ENCODE data around the gene AQP1.

The AQP1 gene

DNA sequence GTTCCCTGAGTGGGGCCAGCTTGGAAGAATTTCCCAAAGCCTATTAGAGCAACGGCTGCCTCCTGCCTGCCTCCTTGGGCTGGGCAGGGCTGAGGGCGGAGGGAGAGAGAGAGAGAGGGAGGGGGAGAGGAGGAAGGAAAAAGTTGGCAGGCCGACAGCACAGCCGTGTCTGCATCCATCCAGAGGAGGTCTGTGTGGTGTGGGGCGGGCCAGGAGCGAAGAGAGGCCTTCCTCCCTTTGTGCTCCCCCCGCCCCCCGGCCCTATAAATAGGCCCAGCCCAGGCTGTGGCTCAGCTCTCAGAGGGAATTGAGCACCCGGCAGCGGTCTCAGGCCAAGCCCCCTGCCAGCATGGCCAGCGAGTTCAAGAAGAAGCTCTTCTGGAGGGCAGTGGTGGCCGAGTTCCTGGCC, at the start of gene AQP1:
TSS of gene AQP1 (plus strand) at position 293 of the 409 bp plus-strand sequence. CDS start at position 350, 57 bp downstream.
- no peak for DNase-seq (ENCODE audit: low read depth in 3 of 3, low spot score in 1 of 3)

GRCh38 chr7:30862995-30863705, 48.5 kb upstream of the AQP1 start:
- no peak for DNase-seq (ENCODE audit: low read depth in 3 of 3, low spot score in 1 of 3)

DNA sequence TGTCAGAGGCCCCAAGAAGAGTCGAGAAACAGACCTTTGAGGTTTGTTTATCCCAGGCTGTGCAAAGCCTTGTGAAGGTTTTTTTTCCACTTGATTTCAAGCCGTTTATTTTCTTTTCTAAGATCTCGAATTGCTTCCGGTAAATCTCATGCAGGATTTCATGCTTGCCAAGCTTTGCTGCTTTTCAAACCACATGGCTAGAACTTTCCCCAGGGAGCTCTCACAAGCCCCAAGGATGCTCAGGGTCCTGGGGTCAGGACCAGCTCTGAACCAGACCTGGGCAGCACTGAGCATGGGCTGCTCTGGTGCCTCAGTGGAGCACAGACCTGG, 48.0 kb upstream of the AQP1 start:
- DNase-seq (ENCODE audit: low read depth in 3 of 3, low spot score in 1 of 3), result no peak

GRCh38 chr7:30864101-30864500, 47.6 kb upstream of the AQP1 start:
- no peak for DNase-seq (ENCODE audit: low read depth in 3 of 3, low spot score in 1 of 3)

DNA sequence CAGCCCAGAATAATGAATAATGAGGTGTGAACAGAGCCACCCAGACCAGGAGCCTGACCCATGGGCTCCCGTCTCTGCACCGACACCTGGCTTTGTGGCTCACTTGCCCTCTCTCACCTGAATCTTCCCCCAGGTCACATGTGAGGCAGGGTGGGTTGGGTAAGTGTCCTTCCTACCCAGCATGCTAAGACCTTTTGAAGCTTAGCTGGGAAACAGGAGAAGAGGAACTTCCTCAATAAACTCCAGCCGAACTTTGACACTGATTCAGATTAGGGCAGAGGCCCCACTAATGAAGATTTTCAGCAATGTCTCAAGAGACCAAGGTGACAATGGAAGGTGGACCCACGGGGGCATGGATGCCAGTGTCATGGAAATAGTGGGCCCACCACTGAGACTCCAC, 46.6 kb upstream of the AQP1 start:
- DNase-seq (ENCODE audit: low read depth in 3 of 3, low spot score in 1 of 3), result no peak

GRCh38 chr7:30865821-30866220, 45.8 kb upstream of the AQP1 start:
- DNase-seq (ENCODE audit: low read depth in 3 of 3, low spot score in 1 of 3), result no peak

DNA sequence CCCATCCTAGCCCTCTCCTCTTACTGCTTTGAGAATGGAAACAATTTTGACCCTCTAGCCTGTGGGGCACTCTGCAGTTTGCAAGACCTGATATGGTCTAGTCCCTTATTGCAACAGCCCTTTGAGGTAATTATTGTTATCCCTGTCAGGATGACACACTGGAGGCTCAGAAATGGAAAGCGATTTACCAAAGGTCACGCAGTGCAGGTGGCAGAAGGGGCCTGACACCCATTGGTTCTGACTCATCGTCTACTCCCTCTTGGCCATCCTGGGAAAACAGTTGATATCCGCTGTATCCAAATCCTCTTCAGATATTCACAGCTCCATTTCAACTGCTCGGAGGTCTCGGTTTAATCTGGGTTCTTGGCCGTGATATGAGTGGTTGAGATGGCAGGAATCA, 44.7 kb upstream of the AQP1 start:
- no peak for DNase-seq (ENCODE audit: low read depth in 3 of 3, low spot score in 1 of 3)

DNA sequence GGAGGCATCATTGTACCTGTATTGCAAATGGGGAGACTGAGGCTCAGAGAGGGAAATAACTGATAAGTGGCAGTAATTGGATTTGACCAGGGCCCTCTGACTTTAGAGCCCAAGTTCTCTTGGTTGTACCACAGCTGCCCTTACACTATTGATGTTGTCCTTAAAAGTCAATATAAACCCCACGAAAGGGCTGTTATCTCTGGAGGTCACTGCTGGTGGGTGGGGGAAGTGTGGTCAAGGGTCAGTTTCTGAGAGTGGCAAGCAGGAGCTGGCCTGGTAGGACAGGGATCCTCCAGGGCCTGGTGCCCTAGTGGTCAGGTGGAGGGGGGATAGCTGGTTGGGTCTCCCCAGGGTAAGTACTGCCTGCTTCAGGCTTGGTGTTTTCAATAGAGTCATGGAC, 44.2 kb upstream of the AQP1 start:
- DNase-seq (ENCODE audit: low read depth in 3 of 3, low spot score in 1 of 3), result no peak

GRCh38 chr7:30869794-30870611, 41.6 kb upstream of the AQP1 start:
- no peak for DNase-seq (ENCODE audit: low read depth in 3 of 3, low spot score in 1 of 3)

- DNase-seq (ENCODE audit: low read depth in 3 of 3, low spot score in 1 of 3), result no peak
These were observed 40.7 kb upstream of the AQP1 start for GRCh38 chr7:30870821-30871518.

DNA sequence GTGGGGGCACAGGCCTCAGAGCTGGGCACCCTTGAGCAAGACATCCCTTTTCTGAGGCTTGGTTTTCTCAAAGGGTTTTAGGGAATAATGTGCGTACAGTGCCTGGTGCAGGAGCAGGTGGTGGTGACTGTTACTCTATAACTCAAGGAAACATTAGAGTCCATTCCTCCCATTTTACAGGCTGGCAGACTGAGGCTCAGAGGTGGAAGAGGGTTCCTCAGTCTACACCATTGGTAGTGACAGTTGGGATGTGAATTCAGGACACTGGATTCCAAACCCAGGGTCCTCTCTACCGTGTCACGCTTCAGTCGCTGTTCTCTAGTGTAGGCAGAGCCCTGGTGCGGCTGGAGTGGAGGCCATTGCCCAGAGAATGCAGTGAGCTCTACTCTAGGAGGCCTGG, 40.0 kb upstream of the AQP1 start:
- no peak for DNase-seq (ENCODE audit: low read depth in 3 of 3, low spot score in 1 of 3)

DNA sequence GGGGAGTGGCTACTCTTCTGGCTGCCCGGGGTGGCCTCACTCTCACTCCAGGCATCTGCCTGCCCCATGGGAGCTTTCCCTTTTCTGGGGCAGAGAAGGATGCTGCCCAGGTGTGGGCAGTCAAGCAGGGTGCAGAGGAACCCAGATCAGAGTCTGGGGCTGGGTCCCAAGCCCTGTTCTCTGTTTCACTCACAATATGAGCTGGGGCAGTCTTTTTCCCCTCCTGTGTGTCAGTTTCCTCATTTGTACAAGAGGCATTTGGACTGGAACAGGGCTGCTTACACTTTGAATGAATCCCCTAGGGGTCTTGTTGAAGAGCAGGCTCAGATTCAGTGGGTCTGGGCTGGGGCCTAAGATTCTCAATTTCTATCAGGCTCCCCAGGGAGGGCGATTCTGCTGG, 38.4 kb upstream of the AQP1 start:
- no peak for DNase-seq (ENCODE audit: low read depth in 3 of 3, low spot score in 1 of 3)

- no peak for DNase-seq (ENCODE audit: low read depth in 3 of 3, low spot score in 1 of 3)
These were observed 38.0 kb upstream of the AQP1 start for GRCh38 chr7:30873656-30874055.

- DNase-seq (ENCODE audit: low read depth in 3 of 3, low spot score in 1 of 3), result no peak
These were observed 36.9 kb upstream of the AQP1 start for GRCh38 chr7:30874656-30875302.

DNA sequence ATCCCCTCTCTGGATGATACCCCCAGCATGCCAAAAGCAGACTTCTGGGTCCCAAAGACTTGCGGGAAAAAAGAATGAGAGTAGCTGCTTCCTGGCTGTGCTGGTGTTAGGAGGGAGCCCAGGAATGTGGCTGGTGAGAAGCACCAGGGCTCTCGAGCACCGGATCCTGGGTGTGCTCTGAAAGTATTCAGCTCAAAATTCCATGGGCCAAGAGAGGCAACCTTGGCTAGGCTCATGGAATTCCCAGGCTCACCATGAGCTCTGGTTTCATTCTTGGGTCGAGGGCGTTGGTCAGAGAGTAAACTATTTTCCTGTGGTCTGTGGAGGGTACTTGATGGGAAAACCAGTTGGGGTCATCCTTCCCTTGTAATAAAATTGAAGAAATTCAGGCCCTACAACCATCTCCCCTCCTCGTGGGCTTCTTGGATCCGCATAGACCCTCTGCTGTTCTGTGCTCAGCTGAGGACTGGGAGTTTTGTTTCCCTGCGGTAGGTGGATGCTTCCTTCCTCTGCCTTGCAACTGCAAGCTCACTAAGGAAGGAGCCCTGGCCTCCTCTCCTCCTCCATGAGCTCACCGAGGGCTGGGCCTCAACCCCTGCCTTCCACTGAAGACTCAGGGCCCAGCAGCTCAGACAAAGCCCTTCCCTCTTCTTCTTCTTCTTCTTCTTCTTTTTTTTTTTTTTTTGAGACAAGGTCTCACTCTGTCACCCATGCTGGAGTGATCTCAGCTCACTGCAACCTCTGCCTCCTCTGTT, 34.5 kb upstream of the AQP1 start:
- no peak for DNase-seq (ENCODE audit: low read depth in 3 of 3, low spot score in 1 of 3)

- DNase-seq (ENCODE audit: low read depth in 3 of 3, low spot score in 1 of 3), result no peak
These were observed 33.7 kb upstream of the AQP1 start for GRCh38 chr7:30877993-30878392.

GRCh38 chr7:30879139-30880124, 32.2 kb upstream of the AQP1 start:
- DNase-seq (ENCODE audit: low read depth in 3 of 3, low spot score in 1 of 3), result no peak

DNA sequence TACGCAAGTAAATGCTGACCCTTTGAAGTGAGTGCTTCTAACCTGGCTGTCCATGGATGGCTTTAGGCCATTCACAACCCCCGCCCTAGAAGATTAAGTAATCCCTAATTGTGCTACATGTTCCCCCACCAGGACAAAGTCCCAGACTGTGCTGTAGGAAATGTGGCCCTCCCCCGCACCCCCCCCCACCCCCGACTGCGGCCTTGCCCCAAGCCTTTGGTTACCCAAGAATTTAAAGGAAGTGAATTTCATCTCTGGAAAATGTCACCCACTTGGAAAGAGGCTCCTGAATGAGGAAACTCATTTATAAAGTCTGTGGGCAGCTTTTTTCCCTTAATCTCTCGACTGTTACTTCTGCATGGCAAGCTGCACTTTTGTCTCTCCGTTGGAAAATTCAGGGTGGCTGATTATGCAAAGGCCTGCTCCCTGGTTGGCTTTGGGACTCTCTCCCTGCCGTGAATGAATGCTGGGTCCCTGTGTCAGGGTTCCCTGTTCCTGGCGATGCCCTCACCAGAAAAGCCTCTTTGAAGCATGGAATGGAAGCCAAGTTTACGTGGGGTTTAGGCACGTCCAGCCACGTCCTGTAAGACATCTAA, 31.4 kb upstream of the AQP1 start:
- DNase-seq (ENCODE audit: low read depth in 3 of 3, low spot score in 1 of 3), result no peak

GRCh38 chr7:30880941-30881340, 30.7 kb upstream of the AQP1 start:
- DNase-seq (ENCODE audit: low read depth in 3 of 3, low spot score in 1 of 3), result no peak

Data from stimulated activated CD4-positive, alpha-beta T cell treated with anti-CD3 and anti-CD28 coated beads, TNF-alpha, amount 100 ng/mL, for 1 hour (primary cell).